ENCODE measurements around the gene PACRG.

GRCh38 chr6:162906479-162906878 is 178.7 kb downstream of the PACRG start:
- no peak for TF ChIP-seq POLR2A (IDR thresholded peaks at IDR 0.05; ENCODE audit: low read length)
- TF ChIP-seq GATA1 (IDR thresholded peaks at IDR 0.05; ENCODE audit: low read depth, low read length) = no peak
